BLaER1 (cell line): ENCODE measurements around the gene GPX7.
"Not testable (repeated sequence)": the region's sequence is repeated elsewhere in the genome, so short reads cannot be mapped to it uniquely, and the experiment has no call there.

Source experiments
- H3K27ac ChIP-seq: shearing (Covaris generic); formaldehyde crosslinking; 2 replicates; pipeline ENCODE4 v1.8.1; 2022
- H3K27me3 ChIP-seq: shearing (Covaris generic); formaldehyde crosslinking; 2 replicates; pipeline ENCODE4 v1.8.1; 2022
- H3K36me3 ChIP-seq: shearing (Covaris generic); formaldehyde crosslinking; 2 replicates; pipeline ENCODE4 v1.8.1; 2022
- H3K4me1 ChIP-seq: shearing (Covaris generic); formaldehyde crosslinking; 2 replicates; pipeline ENCODE4 v1.8.1; 2022
- H3K4me2 ChIP-seq: shearing (Covaris generic); formaldehyde crosslinking; 2 replicates; pipeline ENCODE4 v1.8.1; 2022
- H3K4me3 ChIP-seq: shearing (Covaris generic); formaldehyde crosslinking; 2 replicates; pipeline ENCODE4 v1.8.1; 2022
- H3K9ac ChIP-seq: shearing (Covaris generic); formaldehyde crosslinking; 2 replicates; pipeline ENCODE4 v1.8.1; 2022
- H3K9me3 ChIP-seq: shearing (Covaris generic); formaldehyde crosslinking; 2 replicates; pipeline ENCODE4 v1.8.1; 2022
- H4K20me1 ChIP-seq: shearing (Covaris generic); formaldehyde crosslinking; 2 replicates; pipeline ENCODE4 v1.8.1; 2022
- Cebpa-rat ChIP-seq: shearing (Covaris generic); IDR thresholded peaks from 2 replicates; pipeline ENCODE4 v1.8.1; 2022

Gene GPX7

DNA sequence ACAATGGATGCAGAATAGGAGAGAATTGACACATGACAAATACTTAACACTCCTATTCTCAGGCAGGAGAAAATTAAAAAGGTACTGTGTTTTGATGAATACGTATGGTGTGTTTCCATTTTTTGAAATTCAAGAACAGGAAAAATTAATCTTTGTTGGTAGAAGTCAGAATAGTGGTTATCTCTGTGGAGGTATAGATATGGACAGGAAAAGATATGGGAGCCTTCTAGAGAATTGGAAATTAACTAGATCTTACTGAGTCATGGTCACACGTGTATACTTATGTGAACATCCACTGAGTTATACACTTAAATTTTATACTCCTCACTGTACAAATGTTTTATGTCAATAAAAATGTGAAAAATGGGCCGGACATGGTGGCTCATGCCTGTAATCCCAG is 39.4 kb upstream of the GPX7 start:
- no peak overlapping the region for H3K27ac ChIP-seq
- H3K4me1 ChIP-seq, result peaks cover 4% of the 10 kb centered on the region
- no peak overlapping the region for H3K9ac ChIP-seq
- no peaks in the 10 kb centered on the region for H3K27me3 ChIP-seq
- no peak overlapping the region for H3K4me2 ChIP-seq
- peaks cover 8% of the 10 kb centered on the region for H3K9me3 ChIP-seq
- no peak overlapping the region for H3K4me3 ChIP-seq
- H3K36me3 ChIP-seq, result no peaks in the 10 kb centered on the region
- no peak for TF ChIP-seq Cebpa-rat
- H4K20me1 ChIP-seq, result no peaks in the 10 kb centered on the region

- Histone ChIP-seq H3K9me3 (peaks cover 8% of the 10 kb centered on the region), H3K9ac (no peak overlapping the region), H3K4me1 (peaks cover 30% of the 10 kb centered on the region), H4K20me1 (no peaks in the 10 kb centered on the region), H3K27ac (peak overlapping the region; percentile 5; the same call in 1 of the 2 replicates), H3K4me2 (peak overlapping the region; percentile 54), H3K4me3 (no peak overlapping the region), H3K27me3 (no peaks in the 10 kb centered on the region), H3K36me3 (no peaks in the 10 kb centered on the region)
- TF ChIP-seq Cebpa-rat, result no peak
These were observed 34.2 kb upstream of the GPX7 start for GRCh38 chr1:52567943-52568342.

- Histone ChIP-seq H4K20me1 (no peaks in the 10 kb centered on the region), H3K36me3 (no peaks in the 10 kb centered on the region), H3K4me2 (peak overlapping the region; percentile 54), H3K4me3 (no peak overlapping the region), H3K9ac (peak overlapping the region; percentile 11; the same call in 1 of the 2 replicates), H3K4me1 (peaks cover 30% of the 10 kb centered on the region), H3K27ac (peak overlapping the region; percentile 28; the same call in 1 of the 2 replicates), H3K27me3 (no peaks in the 10 kb centered on the region), H3K9me3 (peaks cover 8% of the 10 kb centered on the region)
- TF ChIP-seq Cebpa-rat, result no peak
These were observed 32.5 kb upstream of the GPX7 start for GRCh38 chr1:52569449-52570210.

DNA sequence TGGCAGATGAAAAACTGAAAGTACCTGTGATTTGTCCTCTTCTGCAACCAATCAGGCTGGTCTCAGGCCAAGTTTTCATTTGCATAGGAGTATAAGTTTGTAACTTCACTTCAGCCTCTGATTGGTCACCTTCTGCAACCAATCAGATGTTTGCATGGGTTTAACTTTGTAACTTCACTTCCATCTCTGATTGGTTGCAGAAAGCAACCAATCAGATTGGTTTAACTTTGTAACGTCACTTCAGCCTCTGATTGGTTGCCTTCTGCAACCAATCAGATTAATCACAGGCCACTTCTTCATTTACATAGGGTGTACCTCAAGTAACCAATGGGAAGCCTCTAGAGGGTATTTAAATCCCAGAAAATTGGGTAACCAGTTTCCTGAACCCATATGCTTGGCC is 30.4 kb upstream of the GPX7 start:
- Histone ChIP-seq H3K4me1 (peaks cover 30% of the 10 kb centered on the region), H3K36me3 (no peaks in the 10 kb centered on the region), H4K20me1 (no peaks in the 10 kb centered on the region), H3K27ac (no peak overlapping the region), H3K9ac (no peak overlapping the region), H3K4me2 (no peak overlapping the region), H3K4me3 (no peak overlapping the region), H3K9me3 (peaks cover 8% of the 10 kb centered on the region), H3K27me3 (no peaks in the 10 kb centered on the region)
- TF ChIP-seq Cebpa-rat, result no peak

GRCh38 chr1:52572387-52572786 is 29.8 kb upstream of the GPX7 start:
- TF ChIP-seq Cebpa-rat, result no peak
- Histone ChIP-seq H3K9me3 (peaks cover 8% of the 10 kb centered on the region), H3K4me2 (no peak overlapping the region), H3K9ac (no peak overlapping the region), H3K4me1 (peaks cover 30% of the 10 kb centered on the region), H3K27ac (no peak overlapping the region), H3K27me3 (no peaks in the 10 kb centered on the region), H3K36me3 (no peaks in the 10 kb centered on the region), H3K4me3 (no peak overlapping the region), H4K20me1 (no peaks in the 10 kb centered on the region)

DNA sequence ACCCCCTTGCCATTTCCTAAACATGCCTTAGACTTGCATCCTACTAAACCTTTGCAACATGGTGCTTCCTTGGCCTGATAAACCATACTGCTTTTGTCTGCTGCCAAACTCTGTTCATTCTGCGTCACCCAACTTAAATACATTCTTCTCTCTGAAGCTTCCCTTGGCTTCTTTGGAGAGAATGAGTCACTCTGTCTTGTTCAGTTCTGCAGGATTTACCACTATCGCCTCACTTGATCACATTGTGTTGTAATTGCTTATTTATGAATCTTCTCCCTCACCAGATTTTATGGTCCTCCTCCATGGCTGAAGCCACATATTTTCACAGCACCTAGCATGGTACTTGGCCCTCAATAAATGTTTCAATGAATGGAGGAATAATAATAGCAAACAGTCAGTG is 27.6 kb upstream of the GPX7 start:
- H3K27ac ChIP-seq, result no peak overlapping the region
- no peak overlapping the region for H3K9ac ChIP-seq
- H4K20me1 ChIP-seq, result no peaks in the 10 kb centered on the region
- no peak overlapping the region for H3K4me3 ChIP-seq
- no peak for TF ChIP-seq Cebpa-rat
- H3K4me2 ChIP-seq, result no peak overlapping the region
- peaks cover 7% of the 10 kb centered on the region for H3K4me1 ChIP-seq
- no peaks in the 10 kb centered on the region for H3K27me3 ChIP-seq
- no peaks in the 10 kb centered on the region for H3K36me3 ChIP-seq
- peaks cover 8% of the 10 kb centered on the region for H3K9me3 ChIP-seq

DNA sequence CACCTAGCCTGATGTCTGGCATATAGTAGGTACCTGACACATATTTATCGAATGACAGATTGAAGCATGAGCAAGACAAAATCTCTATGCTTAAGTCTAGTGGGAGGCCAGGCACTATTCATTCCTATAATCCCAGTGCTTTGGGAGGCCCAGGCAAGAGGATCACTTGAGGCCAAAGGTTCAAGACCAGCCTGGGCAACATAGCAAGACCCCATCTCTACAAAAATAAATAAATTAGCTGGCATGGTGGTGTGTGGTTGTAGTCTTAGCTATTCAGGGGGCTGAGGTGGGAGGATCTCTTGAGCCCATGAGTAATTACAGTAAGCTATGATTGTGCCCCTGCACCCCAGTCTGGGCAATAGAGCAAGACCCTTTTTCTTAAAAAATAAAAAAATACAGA is 26.1 kb upstream of the GPX7 start:
- H3K36me3 ChIP-seq, result no peaks in the 10 kb centered on the region
- peaks cover 8% of the 10 kb centered on the region for H3K9me3 ChIP-seq
- H3K27me3 ChIP-seq, result no peaks in the 10 kb centered on the region
- no peak overlapping the region for H3K4me2 ChIP-seq
- H3K4me1 ChIP-seq, result no peaks in the 10 kb centered on the region
- no peak overlapping the region for H3K4me3 ChIP-seq
- no peak overlapping the region for H3K27ac ChIP-seq
- no peak for TF ChIP-seq Cebpa-rat
- H3K9ac ChIP-seq, result no peak overlapping the region
- no peaks in the 10 kb centered on the region for H4K20me1 ChIP-seq

- H3K9ac ChIP-seq, H3K27me3 ChIP-seq, H3K36me3 ChIP-seq, H3K27ac ChIP-seq, H4K20me1 ChIP-seq, H3K9me3 ChIP-seq, H3K4me3 ChIP-seq, H3K4me2 ChIP-seq, H3K4me1 ChIP-seq: not testable (repeated sequence)
These were observed 24.1 kb upstream of the GPX7 start for GRCh38 chr1:52578066-52578465.

GRCh38 chr1:52579415-52579814 is 22.8 kb upstream of the GPX7 start:
- TF ChIP-seq Cebpa-rat, result no peak
- H3K27me3 ChIP-seq, result no peaks in the 10 kb centered on the region
- no peak overlapping the region for H3K4me3 ChIP-seq
- no peaks in the 10 kb centered on the region for H3K9me3 ChIP-seq
- no peak overlapping the region for H3K27ac ChIP-seq
- no peaks in the 10 kb centered on the region for H3K36me3 ChIP-seq
- H4K20me1 ChIP-seq, result no peaks in the 10 kb centered on the region
- no peak overlapping the region for H3K4me2 ChIP-seq
- H3K4me1 ChIP-seq, result no peaks in the 10 kb centered on the region
- H3K9ac ChIP-seq, result no peak overlapping the region

DNA sequence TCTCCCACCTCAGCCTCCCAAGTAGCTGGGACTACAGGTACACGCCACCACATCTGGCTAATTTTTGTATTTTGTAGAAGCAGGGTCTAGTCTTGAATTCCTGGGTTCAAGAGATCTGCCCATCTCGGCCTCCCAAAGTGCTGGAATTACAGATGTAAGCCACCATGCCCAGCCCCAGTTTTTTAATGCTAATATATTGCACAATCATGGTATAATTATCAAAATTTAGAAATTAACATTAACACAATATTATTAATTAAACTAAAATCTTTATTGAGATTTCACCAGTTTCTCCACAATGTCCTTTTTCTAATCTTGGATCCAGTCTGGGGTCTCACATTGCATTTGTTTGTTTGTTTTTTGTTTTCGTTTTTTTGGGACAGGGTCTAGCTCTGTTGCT is 21.9 kb upstream of the GPX7 start:
- no peaks in the 10 kb centered on the region for H4K20me1 ChIP-seq
- H3K9ac ChIP-seq, result no peak overlapping the region
- H3K4me1 ChIP-seq, result no peaks in the 10 kb centered on the region
- no peak overlapping the region for H3K4me3 ChIP-seq
- no peak overlapping the region for H3K4me2 ChIP-seq
- H3K9me3 ChIP-seq, result no peaks in the 10 kb centered on the region
- TF ChIP-seq Cebpa-rat, result no peak
- no peak overlapping the region for H3K27ac ChIP-seq
- no peaks in the 10 kb centered on the region for H3K36me3 ChIP-seq
- no peaks in the 10 kb centered on the region for H3K27me3 ChIP-seq

GRCh38 chr1:52582116-52582696 is 20.0 kb upstream of the GPX7 start:
- Histone ChIP-seq H3K9ac (no peak overlapping the region), H3K27me3 (no peaks in the 10 kb centered on the region), H3K27ac (no peak overlapping the region), H3K9me3 (no peaks in the 10 kb centered on the region), H3K4me1 (peaks cover 10% of the 10 kb centered on the region), H3K4me2 (no peak overlapping the region), H3K36me3 (no peaks in the 10 kb centered on the region), H3K4me3 (no peak overlapping the region), H4K20me1 (no peaks in the 10 kb centered on the region)
- no peak for TF ChIP-seq Cebpa-rat
